Ovary (tissue), 3 donors: ENCODE measurements around the gene PDE3A.
"Not testable (repeated sequence)": the region's sequence is repeated elsewhere in the genome, so short reads cannot be mapped to it uniquely, and the experiment has no call there.

Experiments
- CTCF ChIP-seq, 3 donors: fragments of 450-650 bp in 2 of 3; fragments of 200-600 bp in 1 of 3; IDR thresholded peaks; one replicate each; pipeline versions ENCODE4 v1.5.1 to v1.8.0; 2016 to 2022; ENCODE audit warnings: antibody characterized with exemption in 3 of 3, mild to moderate bottlenecking in 1 of 3
- EP300 ChIP-seq: sonication (generic); formaldehyde crosslinking; IDR thresholded peaks from one replicate; pipeline ENCODE4 v1.6.1; 2017; ENCODE audit warnings: antibody characterized with exemption
- donor health status: DM: no; HTN: no; CAD: no.

DNA sequence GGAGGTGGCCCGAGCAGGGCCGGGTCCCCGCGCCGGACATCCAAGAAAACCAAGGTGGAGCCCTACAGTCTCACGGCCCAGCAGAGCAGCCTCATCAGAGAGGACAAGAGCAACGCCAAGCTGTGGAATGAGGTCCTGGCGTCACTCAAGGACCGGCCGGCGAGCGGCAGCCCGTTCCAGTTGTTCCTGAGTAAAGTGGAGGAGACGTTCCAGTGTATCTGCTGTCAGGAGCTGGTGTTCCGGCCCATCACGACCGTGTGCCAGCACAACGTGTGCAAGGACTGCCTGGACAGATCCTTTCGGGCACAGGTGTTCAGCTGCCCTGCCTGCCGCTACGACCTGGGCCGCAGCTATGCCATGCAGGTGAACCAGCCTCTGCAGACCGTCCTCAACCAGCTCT, 184.2 kb downstream of the PDE3A start:
- not testable (repeated sequence) for TF ChIP-seq EP300; CTCF (IDR thresholded peaks at IDR 0.05)
